HG02571 (cell line): ENCODE measurements around the gene RNF2.

Experiments
- ATAC-seq: cut with Tn5 transposase; IDR thresholded peaks from one replicate; pipeline ENCODE4 v1.9.1; 2021; ENCODE audit warnings: mild to moderate bottlenecking, moderate library complexity; ENCODE audit not compliant: unreplicated experiment

RNF2 gene

GRCh38 chr1:185087746-185088145 lies 42.4 kb downstream of the RNF2 start:
- ATAC-seq, result no peak

- ATAC-seq, result no peak
Observed at GRCh38 chr1:185091480-185091879, 46.1 kb downstream of the RNF2 start.

GRCh38 chr1:185094761-185095160 lies 49.4 kb downstream of the RNF2 start:
- ATAC-seq, result no peak

GRCh38 chr1:185096531-185096930 lies 51.2 kb downstream of the RNF2 start:
- ATAC-seq, result no peak

- ATAC-seq, result no peak
Observed at GRCh38 chr1:185104083-185104482, 58.7 kb downstream of the RNF2 start.

GRCh38 chr1:185105121-185105520 lies 59.8 kb downstream of the RNF2 start:
- no peak for ATAC-seq

GRCh38 chr1:185108321-185108720 lies 63.0 kb downstream of the RNF2 start:
- ATAC-seq, result no peak

- ATAC-seq, result no peak
Observed at GRCh38 chr1:185110145-185110544, 64.8 kb downstream of the RNF2 start.

- no peak for ATAC-seq
Observed at GRCh38 chr1:185111873-185112272, 66.5 kb downstream of the RNF2 start.

GRCh38 chr1:185112356-185112755 lies 67.0 kb downstream of the RNF2 start:
- ATAC-seq, result no peak

GRCh38 chr1:185129708-185130107 lies 84.3 kb downstream of the RNF2 start:
- no peak for ATAC-seq

GRCh38 chr1:185132534-185132933 lies 87.2 kb downstream of the RNF2 start:
- ATAC-seq, result no peak

GRCh38 chr1:185137896-185138545 lies 92.7 kb downstream of the RNF2 start:
- no peak for ATAC-seq

GRCh38 chr1:185139246-185139645 lies 93.9 kb downstream of the RNF2 start:
- ATAC-seq, result no peak

GRCh38 chr1:185144233-185144632 lies 98.9 kb downstream of the RNF2 start:
- no peak for ATAC-seq

- no peak for ATAC-seq
Observed at GRCh38 chr1:185151215-185151614, 105.9 kb downstream of the RNF2 start.
